Activated naive CD4-positive, alpha-beta T cell treated with Interleukin-2 at 50 U/mL for 16 hours (primary cell): ENCODE results near the gene NDEL1.

Source experiments
- DNase-seq: peaks from one replicate; pipeline ENCODE4 v3.0.0-alpha.2; 2020

The NDEL1 gene

DNA sequence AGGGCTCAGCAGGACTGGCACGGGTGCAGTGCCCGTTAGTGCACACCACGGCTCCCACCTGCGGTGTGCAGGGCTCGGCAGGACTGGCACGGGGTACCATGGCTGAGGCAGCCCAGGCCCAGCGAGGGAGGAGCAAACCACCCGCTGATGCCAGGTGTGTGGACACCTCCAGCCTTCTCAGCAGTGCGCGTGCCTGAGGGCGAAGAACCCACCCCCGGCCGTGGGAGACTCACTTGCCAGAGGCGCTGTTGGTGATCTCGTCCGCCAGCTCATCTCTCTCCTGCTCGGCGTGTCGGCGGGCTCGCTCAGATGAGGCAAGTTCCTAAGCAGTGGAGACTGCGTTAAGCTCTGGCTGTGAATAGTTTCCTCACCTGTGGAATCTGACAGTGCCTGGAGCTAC is 45.4 kb downstream of the NDEL1 start:
- DNase-seq = no peak

DNA sequence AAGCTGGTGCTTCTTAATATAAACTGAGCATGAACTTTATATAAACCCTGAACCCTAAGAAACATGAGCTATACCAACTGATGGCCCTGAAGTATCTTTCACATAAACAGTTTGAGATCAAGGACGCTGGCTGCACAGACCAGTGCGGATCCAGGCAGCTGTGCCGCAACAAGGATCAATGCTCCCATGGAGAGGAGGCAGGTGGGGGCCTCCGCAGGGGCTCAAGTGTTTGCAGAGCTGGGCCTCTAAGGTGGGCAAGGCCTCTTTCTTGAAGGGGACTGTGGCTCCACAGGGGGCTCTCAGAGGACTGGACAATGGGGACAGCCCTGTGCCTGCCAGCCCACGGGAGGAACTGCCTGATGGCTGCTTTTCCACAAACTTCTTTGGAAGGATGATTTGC is 46.0 kb downstream of the NDEL1 start:
- no peak for DNase-seq

DNA sequence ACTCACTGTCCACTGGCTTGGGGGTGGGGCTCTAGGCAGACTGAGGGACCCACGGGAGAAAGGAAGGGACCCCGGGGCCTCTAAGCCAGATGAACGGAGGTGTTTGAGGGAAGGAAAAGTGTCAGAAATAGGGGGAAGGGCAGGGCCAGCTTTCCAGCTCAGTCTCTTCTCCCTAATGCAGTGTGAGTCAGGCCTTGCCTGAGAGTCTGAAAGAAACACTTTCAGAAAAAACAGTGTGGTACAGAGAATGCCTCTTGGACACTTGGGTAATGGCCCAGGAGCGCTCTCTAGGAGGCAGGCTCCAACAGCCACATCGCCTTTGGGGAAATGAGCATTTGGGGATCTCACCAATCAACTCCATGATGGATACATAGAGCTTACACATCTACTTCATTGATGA is 46.9 kb downstream of the NDEL1 start:
- no peak for DNase-seq

DNA sequence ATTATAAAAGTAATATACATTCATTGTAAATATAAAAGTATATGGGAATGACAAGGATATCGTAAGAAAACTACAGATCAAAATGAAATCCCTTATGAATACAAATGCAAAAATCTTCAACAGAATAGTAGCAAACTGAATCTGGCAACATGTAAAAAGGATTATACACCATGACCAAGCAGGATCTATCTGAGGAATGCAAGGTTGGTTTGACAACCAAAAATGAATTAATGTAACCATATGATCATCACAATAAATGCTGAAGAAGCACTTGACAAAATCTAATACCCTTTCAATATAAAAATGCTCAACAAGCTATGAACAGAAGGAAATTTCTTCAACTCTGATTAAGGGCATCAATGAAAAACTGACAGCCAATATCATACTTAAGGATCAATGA is 48.8 kb downstream of the NDEL1 start:
- no peak for DNase-seq

DNA sequence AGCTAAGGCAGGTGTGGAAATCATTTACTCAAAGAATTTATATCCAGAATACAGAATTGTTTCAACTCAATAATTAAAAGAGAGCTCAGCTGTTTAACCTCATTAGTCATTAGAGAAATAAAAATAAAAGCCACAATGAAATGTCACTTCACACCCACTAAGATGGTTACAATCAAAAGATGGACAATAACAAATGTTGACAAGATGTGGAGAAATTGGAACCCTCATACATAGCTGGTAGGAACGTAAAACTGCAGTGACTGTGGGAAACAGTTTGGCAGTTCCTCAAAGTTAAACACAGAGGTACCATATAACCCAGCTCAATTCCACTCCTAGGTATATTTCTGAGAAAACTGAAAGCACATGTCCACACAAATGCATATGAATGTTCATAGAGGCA is 49.8 kb downstream of the NDEL1 start:
- no peak for DNase-seq

DNA sequence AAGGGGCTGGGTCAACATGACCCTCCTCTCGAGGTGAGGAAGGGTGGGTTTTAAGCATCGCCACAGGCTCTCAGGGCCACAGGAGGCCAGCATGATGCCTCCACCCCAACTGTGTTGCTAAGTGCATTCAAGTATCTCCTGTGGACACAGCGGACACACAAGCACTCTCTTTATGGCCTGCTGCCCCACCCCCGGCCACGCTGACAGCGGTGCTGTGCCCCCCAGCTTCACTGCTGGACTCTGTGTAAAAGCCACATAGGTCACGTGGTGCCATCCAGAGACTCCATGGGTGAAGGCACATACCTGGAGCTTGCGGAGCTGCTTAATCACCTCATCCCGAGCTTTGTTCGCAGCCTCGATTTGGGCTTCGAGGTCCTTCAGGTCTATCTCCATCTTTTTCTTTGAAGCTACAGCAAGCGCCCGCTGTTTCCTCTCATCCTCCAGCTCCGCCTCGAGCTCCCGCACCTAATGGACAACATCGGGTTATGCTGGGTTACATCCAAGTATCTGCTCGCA is 51.5 kb downstream of the NDEL1 start:
- no peak for DNase-seq

DNA sequence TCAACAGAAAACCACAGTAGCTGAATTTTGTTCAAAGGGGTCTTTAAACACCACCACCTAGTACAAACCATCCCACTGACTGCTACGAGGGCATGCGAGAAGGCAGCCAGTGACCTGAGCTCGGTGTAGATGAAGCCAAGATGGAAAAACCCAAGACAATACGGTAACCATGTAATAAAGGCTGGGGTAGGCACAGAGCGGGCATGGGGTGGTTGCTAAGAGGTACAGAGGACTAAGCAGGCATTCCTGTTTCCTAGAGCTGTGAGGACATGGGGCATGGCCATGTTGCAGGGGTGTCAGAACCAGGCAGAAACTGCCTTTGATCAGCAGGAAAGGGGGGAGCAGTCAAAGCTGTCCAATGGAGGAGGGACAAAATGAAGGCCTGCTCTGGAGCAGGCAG is 52.1 kb downstream of the NDEL1 start:
- no peak for DNase-seq

DNA sequence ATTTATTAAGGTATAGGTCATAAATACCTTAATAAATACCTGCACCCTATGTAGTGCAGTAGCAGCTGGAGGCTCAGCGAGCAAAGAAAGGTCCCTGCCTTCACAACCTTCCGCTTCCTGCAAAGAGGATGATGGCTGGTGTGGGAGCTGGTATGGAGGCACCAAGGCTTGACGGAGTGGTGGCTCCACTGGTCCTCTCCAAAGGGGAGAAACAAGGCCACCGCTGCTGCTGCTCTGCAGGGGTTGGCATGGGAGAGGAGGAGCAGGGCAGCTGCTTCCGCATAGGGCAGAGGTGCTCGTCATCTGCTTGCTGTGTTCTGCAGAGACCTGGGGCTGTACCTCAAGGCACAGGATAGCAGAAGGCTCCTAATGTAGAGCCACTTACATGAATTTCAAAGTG is 52.8 kb downstream of the NDEL1 start:
- no peak for DNase-seq

DNA sequence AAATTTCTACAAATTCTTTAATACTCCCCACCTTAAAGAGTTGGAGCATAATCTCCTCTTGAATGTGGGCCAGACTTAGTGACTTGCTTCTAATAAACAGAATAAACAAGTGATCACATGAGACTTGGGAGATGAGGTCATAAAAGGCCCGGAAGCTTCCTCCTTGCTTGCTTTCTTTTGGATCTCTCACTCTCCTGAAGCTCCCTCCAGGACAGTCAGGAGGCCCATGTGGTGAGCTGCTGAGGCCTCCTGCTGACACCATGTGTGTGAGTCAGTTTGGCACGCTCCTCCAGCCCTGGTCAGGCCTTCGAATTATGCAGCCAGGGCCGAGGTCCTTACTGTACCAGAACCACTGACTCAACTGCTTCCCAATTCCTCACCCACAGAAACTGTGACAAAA is 53.2 kb downstream of the NDEL1 start:
- DNase-seq = no peak

DNA sequence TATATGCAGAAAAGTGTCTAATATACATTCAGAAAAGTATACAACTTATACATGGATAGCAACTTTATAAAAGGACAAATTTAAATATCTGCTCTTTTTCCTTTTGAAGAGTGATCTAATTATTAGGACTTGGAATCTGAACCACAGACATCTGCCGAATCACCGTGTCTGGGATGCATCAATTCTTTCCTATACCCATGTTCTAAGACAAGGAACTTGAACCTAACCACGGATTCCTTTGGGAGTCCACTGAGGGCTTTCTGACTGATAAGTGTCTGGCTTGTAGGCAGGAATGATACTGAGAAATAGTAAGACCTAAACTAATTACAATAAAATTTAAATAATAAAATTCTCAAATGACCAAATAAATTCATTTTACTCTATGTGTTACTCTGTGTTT is 54.2 kb downstream of the NDEL1 start:
- no peak for DNase-seq

DNA sequence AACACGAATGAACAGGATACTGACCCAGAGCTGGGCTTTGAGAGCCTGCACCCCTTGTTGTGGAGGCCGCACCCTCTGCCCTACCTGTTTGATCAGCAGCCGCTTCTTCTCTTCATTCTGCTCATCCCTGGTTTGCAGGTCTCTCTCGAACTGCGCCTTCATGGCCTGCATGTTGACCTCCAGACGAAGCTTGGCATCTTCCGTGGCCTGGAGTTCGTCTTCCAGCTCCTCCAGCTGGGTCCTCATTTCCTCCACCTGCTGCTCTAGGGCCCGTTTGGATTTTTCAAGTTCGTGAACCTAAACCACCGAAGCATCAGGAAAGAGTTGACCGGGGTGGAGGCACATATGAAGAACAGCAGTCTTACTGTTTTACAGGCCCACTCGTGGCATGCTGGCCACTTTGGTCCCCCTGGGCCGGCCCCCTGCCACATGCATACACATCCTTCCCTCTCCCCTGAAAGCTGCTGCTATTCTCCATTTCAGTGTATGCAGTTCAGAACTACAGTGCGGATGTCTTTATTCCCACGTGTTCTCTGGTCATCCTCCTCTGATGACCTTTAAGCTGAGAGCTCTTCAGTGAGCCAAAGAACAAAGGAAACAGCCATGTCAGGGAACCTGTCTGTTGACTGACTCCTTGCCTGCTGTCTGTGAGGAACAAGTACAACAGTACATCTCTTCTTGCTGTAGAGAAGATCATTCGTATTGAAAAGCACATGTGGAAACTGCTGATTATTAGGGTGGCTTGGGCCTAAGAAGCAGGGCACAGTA is 54.8 kb downstream of the NDEL1 start:
- DNase-seq = no peak

DNA sequence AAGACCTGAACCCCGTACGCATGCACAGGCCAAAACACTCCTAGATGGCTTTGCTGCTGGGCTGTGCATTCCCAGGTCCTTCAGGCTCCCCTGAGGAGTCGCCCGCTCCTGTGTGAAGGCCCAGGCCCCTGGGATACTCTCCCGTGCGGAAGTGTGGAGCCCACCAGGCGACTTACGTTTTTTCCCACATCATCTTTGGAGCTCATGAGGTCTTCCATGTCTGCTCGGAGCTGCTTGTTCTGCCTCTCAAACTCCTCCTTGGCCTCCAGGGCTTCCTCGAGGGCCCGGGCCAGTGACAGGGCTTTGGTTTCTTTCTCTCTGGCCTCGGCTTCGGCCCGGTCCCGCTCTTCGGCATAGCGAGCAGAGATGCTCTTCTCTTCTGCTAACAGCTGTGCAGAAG is 56.4 kb downstream of the NDEL1 start:
- no peak for DNase-seq

DNA sequence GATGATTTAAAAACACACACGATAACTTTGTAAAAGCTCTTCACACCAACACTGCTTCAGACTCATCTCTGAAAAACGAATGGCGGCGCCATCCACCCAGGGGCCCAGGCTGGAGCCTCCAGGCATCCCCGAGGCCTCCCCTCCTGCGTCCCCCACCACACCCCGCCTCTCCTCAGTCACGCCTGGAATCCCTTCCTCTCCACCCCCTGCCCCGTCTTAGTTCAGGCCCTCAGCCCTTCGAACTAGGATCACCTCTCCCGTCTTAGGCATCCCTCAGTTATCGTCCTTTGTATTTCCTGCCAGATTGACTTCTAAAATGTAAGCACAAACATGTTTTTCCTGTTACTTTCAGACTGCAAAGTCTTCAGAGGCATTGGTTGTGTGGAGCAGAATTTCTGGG is 58.3 kb downstream of the NDEL1 start:
- DNase-seq = no peak

DNA sequence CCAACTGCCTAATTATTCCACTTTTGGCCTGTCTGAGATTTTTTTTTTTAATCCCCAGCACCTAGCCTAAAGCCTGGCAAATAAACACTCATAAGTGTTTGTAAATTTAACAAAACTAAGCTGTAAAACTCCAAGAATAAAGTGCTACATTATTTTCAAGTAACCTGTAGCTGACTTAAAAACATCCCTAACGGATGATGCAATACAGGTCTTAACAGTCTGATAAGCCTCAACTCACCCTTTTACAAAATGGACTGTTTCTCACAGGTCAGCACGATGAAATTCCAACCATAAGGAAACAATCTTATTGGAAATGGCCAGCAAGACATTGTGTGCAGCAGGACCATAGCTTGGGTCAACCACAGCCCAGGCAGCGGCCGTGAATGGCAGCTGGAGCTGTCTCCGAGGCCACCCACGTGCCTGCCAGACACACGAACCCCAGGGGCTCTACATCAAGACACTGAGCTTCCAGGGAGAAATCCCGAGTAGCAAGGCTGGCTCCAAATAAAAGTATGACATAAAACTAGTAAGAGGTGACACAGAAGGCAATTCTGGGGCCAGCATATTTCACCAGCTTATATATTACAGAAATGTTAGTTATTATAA is 58.9 kb downstream of the NDEL1 start:
- no peak for DNase-seq

DNA sequence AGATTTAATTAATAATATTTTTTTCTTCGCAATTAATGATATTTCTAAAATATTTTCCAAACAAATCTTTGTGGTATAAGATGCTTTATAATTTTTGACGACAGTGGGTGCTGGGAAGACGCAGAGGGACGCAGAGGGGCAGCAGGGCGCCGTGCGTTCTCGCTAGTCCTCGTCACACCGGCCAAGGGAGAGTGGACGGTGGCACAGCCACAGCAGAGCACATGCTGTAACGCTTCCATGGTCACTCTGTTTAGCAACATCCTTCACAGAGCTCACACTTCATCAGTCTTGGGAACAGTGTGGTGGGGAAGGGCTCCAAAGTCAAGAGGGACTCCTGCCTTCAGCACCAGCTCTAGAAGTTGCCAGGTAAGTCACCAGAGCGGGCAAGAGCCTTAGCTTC is 60.4 kb downstream of the NDEL1 start:
- no peak for DNase-seq

DNA sequence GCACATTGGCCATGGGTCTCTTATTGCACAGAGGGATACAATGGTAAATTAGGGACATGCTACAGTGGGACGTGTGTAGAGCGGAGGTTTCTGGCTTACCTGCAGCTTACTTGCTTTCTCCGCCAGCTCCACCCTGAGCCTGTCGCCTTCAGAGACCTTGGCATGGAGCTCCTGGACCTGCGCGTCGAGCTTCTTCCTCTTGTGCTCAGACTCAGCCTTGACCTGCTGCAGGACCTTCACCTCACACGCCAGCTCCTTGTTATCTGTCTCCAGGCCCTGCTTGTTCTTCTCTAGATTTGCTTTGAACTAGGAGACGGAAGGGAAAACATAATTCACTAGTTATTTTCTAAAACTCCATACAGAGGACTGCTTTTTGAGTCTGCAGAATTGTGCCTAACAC is 63.5 kb downstream of the NDEL1 start:
- DNase-seq = no peak

DNA sequence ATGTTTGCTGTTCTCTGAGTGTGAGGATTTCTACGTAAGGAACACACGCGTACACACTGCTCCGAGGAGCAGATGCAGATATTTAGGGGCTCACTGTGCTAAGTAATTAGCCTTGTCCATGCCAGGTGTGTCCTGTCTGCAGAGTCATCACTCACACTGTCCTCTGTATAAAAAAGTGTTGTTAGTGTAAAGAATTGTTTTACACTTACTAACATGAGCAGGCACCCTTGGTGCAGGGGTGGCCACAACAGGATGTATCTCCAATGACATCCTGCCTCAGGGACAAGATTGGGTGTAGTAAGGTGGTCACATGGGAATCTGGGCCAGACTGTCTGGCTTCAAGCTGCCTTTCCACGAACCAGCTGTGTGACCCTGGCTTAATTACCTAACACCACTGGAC is 63.9 kb downstream of the NDEL1 start:
- DNase-seq = no peak

DNA sequence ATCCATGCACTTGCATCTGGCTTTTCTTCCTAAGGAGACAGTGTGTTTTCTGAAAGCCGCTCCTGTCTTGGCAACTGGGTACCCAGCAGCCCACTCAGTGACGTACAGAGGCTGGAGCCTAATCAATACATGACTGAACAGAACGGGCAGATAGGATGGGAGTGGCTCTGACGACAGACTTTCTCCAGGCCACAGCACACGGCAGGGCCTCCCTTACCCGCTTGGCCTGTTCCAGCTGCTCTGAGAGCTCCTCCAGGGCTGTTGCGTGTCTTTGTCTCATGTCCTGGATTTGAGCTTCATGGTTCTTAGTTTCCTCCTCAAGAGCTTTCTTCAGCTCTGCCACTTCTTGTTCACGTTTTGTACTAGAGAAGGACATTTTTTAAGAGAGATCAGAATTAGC is 64.9 kb downstream of the NDEL1 start:
- DNase-seq = no peak

DNA sequence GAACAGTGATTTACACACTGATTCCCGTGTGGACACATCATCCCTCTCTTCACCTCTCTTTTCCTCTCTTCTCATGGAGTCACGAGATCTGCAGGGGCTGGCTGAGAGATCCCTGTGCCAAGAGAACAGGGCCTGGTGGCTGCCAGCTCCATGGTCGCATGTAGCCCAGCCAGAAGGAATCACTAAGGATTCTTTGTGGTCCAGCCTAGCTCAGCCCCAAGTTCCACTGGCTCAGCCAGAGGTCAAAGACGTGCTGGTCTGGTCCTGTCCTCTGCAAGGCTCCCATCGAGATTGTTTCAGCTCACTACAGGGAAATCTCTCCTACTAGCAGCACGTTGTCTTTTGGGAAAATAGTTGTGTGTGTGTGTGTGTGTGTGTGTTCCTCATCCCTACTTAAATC is 66.4 kb downstream of the NDEL1 start:
- DNase-seq = no peak

DNA sequence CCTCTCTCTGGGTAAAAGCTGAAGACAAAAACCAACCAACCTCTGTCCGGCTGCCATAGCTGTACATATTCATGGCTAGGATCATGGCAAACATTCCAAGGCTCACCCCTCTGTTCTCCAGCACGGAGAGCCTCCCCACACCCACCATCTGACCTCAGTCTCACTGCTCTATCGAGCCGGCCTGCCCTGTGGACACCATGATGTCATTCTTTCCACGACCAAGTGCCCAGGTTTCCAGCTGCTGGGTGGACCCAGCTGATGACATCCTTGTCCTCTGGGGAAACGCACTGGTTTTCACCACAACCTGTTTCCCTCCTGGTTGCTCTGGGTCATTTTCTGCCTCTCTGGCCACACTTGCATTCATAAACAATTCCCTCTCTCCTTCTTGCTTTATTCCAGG is 67.7 kb downstream of the NDEL1 start:
- DNase-seq = no peak

DNA sequence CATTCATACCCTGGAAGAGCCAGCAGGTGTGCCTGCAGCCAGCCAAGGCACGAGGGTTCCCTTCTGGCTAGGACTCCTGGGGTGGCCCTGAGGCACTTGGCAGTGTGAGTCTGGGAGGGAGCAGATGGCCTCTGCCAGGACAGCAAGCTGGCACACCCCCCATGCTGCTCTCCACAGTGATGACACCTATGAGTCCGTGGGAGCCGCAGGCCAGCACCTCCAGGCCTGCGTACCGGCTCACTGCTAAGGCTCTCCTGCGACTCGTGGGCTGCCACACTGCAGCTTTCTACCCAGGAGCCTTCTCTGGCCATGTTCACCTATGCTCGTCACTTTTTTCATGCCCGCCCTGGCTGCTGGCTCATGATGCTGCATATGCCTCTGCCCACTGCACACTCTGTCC is 68.1 kb downstream of the NDEL1 start:
- no peak for DNase-seq

DNA sequence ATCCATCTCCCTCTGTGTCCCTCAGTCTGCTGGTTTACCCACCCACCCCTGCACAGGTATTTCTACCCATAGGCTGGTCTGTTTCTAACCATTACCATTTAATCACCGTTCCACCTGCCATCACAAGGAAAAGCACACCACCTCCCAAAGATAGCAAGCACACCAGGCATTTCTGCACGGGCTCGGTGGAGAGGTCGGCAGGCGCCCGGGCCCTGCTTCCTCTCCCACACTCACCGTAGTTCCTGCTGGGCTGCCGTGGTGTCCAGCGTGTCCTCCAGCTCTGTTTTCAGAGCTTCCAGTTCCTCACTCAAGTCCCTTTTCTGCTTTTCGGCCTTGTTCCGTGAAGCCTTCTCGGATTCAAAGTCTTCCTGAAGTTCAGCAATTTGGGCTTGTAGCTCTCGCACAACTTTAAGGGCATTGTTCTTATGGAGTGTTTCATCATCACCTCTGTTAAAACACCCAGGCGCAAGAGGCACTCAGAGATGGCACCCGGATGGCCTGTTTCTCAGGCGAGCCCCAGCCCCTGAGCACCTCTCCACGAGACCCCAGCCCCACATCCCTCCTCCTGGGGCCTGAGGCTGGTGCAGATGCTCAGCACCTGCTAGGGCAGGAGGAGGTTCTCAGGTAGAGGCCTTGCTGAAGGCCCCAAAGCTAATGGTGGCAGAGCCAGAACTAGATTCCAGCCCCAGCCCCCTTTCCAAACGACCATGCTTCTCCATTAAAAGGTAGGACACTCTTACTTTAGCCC is 69.0 kb downstream of the NDEL1 start:
- no peak for DNase-seq

DNA sequence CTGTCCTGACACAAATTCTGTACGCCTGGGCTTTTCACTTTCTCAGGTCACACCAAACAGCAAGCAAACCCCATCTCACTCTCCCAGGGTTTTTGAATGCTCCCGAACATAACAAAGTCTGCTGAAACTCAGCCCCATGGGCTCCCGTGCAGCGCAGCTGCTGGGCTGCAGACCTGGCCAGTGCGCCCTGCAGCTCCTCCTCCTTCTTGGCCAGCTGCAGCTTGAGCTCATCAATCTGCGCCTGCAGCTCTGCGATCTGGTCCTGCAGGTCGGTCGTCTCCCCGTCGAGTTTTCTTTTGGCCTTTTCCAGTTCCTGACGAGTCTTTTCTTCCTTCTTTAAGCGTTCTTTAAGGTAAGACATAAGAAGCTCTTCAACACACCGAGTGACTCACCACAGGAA is 70.5 kb downstream of the NDEL1 start:
- DNase-seq = no peak

DNA sequence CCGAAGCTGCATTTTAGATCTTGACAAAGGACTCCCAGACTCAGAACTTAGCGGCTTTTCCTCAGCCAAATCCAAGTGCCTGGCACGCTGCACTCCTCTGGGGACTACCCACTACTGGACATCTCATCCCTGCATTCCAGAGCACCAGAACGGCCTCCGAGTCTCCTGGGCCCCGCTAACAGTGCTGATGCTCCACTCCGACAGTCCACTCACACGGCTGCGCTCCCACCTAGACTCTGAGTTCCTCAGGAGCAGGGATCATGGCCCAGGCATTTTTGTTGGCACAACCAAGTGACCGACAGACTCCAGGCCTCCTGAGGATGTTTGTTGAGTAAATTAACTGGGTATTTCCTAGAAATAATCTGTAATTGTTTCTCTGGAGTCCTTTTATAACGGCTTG is 79.1 kb downstream of the NDEL1 start:
- no peak for DNase-seq
